CD14-positive monocyte (primary cell): ENCODE data around the gene THAP7. TPM values are rescaled to one million over a fixed set of nuclear protein-coding genes. Genes with fewer than 3 reads are reported as not detected.

ENCODE experiments used
- DNase-seq, 3 donors: peaks; one replicate each; pipeline ENCODE4 v3.0.0-alpha.2; 2011 to 2022
- H2AFZ ChIP-seq: 2 replicates; pipeline ENCODE4 v1.6.0; 2012; ENCODE audit warnings: mild to moderate bottlenecking, low read depth, low read length, inconsistent platforms; ENCODE audit not compliant: insufficient read depth, poor library complexity, severe bottlenecking
- H3K27ac ChIP-seq, 2 donors: 1 replicate in 1 of 2; 2 replicates in 1 of 2; pipeline ENCODE4 v1.5.1; 2012 to 2013; ENCODE audit warnings: low read length in 2 of 2, control low read depth in 1 of 2, inconsistent platforms in 1 of 2, low read depth in 1 of 2, mild to moderate bottlenecking in 1 of 2
- H3K27me3 ChIP-seq, 2 donors: one replicate each; pipeline versions ENCODE4 v1.6.0 to v1.6.1; 2011 to 2013; ENCODE audit warnings: low read length in 2 of 2; ENCODE audit not compliant: control insufficient read depth in 2 of 2, insufficient read depth in 2 of 2
- H3K36me3 ChIP-seq, 2 donors: replicated peaks in 1 of 2; 1 replicate in 1 of 2; 2 replicates in 1 of 2; pipeline versions ENCODE4 v1.5.1 to v1.6.1; 2012 to 2013; ENCODE audit warnings: low read length in 2 of 2, control low read depth in 1 of 2, inconsistent platforms in 1 of 2, mild to moderate bottlenecking in 1 of 2; ENCODE audit not compliant: insufficient read depth in 2 of 2, control insufficient read depth in 1 of 2
- H3K4me1 ChIP-seq, 2 donors: 1 replicate in 1 of 2; 2 replicates in 1 of 2; pipeline versions ENCODE4 v1.5.1 to v1.6.1; 2012 to 2013; ENCODE audit warnings: low read length in 2 of 2, control low read depth in 1 of 2, inconsistent platforms in 1 of 2, mild to moderate bottlenecking in 1 of 2, moderate library complexity in 1 of 2; ENCODE audit not compliant: insufficient read depth in 2 of 2, control insufficient read depth in 1 of 2
- H3K4me2 ChIP-seq: replicated peaks from 2 replicates; pipeline ENCODE3; 2012; ENCODE audit warnings: low read length, moderate library complexity, mild to moderate bottlenecking; ENCODE audit not compliant: poor library complexity, severe bottlenecking; ENCODE audit errors: extremely low read depth
- H3K4me3 ChIP-seq, 3 experiments: fragments of 200-600 bp in 1 of 3; sonication (generic) in 1 of 3; replicated peaks in 1 of 3; 1 replicate in 2 of 3; 2 replicates in 1 of 3; pipeline ENCODE4 v1.5.1; 2011 to 2013; ENCODE audit warnings: low read length in 3 of 3, mild to moderate bottlenecking in 3 of 3, control low read depth in 2 of 3, low read depth in 2 of 3, inconsistent platforms in 1 of 3, moderate library complexity in 1 of 3
- H3K79me2 ChIP-seq: 2 replicates; pipeline ENCODE4 v1.6.0; 2012; ENCODE audit warnings: mild to moderate bottlenecking, control low read depth, inconsistent platforms, low read length, moderate library complexity; ENCODE audit not compliant: insufficient read depth
- H3K9ac ChIP-seq: 2 replicates; pipeline ENCODE4 v1.6.0; 2017; ENCODE audit warnings: low read length, mild to moderate bottlenecking; ENCODE audit not compliant: insufficient read depth, poor library complexity, severe bottlenecking
- H3K9me3 ChIP-seq, 2 donors: replicated peaks in 1 of 2; 1 replicate in 1 of 2; 2 replicates in 1 of 2; pipeline versions ENCODE4 v1.5.1 to v1.6.1; 2012 to 2013; ENCODE audit warnings: low read length in 2 of 2, control low read depth in 1 of 2; ENCODE audit not compliant: control insufficient read depth in 1 of 2, insufficient read depth in 1 of 2
- H4K20me1 ChIP-seq: 2 replicates; pipeline ENCODE4 v1.6.0; 2012; ENCODE audit warnings: mild to moderate bottlenecking, low read length, control low read depth, moderate library complexity; ENCODE audit not compliant: insufficient read depth
- H3K27ac Mint-ChIP-seq, 7 donors: one replicate each; pipeline ENCODE4 v1.8.0; 2020; ENCODE audit warnings: mild to moderate bottlenecking in 7 of 7, mixed read lengths in 7 of 7, moderate library complexity in 6 of 7, inconsistent platforms in 2 of 7
- H3K27me3 Mint-ChIP-seq, 3 donors: one replicate each; pipeline ENCODE4 v1.8.0; 2021 to 2022; ENCODE audit warnings: low read depth in 3 of 3, mild to moderate bottlenecking in 3 of 3, mixed read lengths in 3 of 3, moderate library complexity in 3 of 3, inconsistent platforms in 1 of 3
- H3K36me3 Mint-ChIP-seq, 2 donors: one replicate each; pipeline ENCODE4 v1.8.0; 2020; ENCODE audit warnings: mixed read lengths in 2 of 2, inconsistent platforms in 1 of 2, mild to moderate bottlenecking in 1 of 2
- H3K4me1 Mint-ChIP-seq: one replicate; pipeline ENCODE4 v1.8.0; 2020; ENCODE audit warnings: mild to moderate bottlenecking, mixed read lengths
- H3K4me3 Mint-ChIP-seq, 2 donors: one replicate each; pipeline ENCODE4 v1.8.0; 2020; ENCODE audit warnings: mild to moderate bottlenecking in 2 of 2, mixed read lengths in 2 of 2, moderate library complexity in 1 of 2
- H3K9me3 Mint-ChIP-seq, 7 donors: one replicate each; pipeline ENCODE4 v1.8.0; 2020 to 2022; ENCODE audit warnings: mixed read lengths in 7 of 7, mild to moderate bottlenecking in 6 of 7, moderate library complexity in 6 of 7, inconsistent platforms in 2 of 7
- WGBS: methylation state at CpG from one replicate; pipeline ENCODE4 v1.1.5; 2013; ENCODE audit warnings: missing lambda C conversion rate; ENCODE audit not compliant: insufficient coverage; 5-methylcytosine and 5-hydroxymethylcytosine counted together
- intact Hi-C, 2 donors: fragments of 100-400 bp; cut with micrococcal nuclease; formaldehyde crosslinking; loops; one replicate each; pipeline versions ENCODE4 v1.15.0 to v1.15.1; 2023
- polyA plus RNA-seq, 3 donors: library from polyadenylated mRNA; depleted of rRNA in 1 of 3; unstranded in 2 of 3; stranded (reverse) in 1 of 3; fragments of 300-500 nt in 2 of 3; fragments of >200 nt in 1 of 3; fragmentation: Illumina TruSeq in 2 of 3; gene quantifications; 1 replicate in 2 of 3; 2 replicates in 1 of 3; pipeline ENCODE4 v1.2.3, GENCODE V29; 2012 to 2021
- TF ChIP-seq, protein P1 (sequence below): fragments of 200-600 bp; IDR thresholded peaks from one replicate; pipeline ENCODE4 v1.8.0; 2022; ENCODE audit warnings: antibody characterized with exemption, mild to moderate bottlenecking

The THAP7 gene
- polyA plus RNA-seq, 3 donors: 18.4 to 22.9 (median 19.8) TPM

DNA sequence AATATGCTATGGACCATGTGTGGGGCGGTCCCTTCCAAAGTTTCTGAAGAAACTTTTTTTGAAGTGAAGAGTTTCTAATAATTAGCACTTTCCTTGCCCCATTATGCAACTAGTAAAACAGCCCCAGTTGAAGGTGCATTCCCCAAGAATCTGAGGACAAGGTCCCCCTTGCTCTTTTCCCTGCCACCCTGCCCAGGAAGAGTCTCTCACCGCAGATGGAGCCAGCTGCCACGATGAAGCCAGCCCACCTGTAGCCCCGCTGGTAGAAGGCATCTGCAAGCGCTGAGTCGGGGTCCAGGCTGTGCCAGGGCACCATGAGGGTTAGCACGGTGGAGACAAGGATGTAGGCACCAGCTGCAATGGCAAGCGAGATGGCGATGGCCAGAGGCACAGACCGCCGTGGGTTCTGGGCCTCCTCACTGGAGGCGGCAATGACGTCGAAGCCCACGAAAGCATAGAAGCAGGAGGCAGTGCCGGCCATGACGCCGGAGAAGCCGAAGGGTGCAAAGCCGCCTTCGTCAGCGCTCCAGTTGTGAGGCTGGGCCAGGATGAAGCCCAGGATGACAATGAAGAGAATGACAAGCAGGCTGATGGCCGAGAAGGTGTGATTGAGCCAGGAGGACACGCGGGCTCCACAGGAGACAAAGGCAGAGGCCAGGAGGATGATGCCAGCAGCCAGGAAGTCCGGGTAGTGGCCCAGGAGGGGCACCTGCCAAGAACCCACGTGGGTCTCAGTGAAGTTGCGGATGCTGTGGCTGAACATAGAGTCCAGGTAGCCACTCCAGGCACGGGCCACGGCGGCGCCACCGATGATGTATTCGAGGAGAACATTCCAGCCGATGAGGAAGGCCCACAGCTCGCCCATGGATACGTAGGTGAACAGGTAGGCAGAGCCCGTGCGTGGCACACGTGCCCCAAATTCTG is 29.0 kb upstream of the THAP7 start:
- Histone ChIP-seq H3K27ac (no peak overlapping the region), H2AFZ (no peak overlapping the region), H3K79me2 (no peaks in the 10 kb centered on the region), H3K4me2 (no peak overlapping the region), H3K4me1 (no peaks in the 10 kb centered on the region), H3K9me3 (no peaks in the 10 kb centered on the region), H3K36me3 (no peaks in the 10 kb centered on the region), H3K4me3 (no peak overlapping the region), H3K9ac (no peak overlapping the region), H4K20me1 (no peaks in the 10 kb centered on the region), H3K27me3 (peaks cover 9 to 30% of the 10 kb centered on the region in 2 donors)
- no peak for DNase-seq
- Mint-ChIP-seq H3K27ac (peak overlapping the region in 1 of 7 donors; percentile 25), H3K36me3 (no peaks in the 10 kb centered on the region), H3K4me1 (no peaks in the 10 kb centered on the region), H3K27me3 (peaks cover 32 to 41% (median 40%) of the 10 kb centered on the region in 3 donors), H3K9me3 (peaks cover 0 to 5% (median 0%) of the 10 kb centered on the region in 7 donors), H3K4me3 (peak overlapping the region in 1 of 2 donors; percentile 35)
- TF ChIP-seq, protein P1, sequence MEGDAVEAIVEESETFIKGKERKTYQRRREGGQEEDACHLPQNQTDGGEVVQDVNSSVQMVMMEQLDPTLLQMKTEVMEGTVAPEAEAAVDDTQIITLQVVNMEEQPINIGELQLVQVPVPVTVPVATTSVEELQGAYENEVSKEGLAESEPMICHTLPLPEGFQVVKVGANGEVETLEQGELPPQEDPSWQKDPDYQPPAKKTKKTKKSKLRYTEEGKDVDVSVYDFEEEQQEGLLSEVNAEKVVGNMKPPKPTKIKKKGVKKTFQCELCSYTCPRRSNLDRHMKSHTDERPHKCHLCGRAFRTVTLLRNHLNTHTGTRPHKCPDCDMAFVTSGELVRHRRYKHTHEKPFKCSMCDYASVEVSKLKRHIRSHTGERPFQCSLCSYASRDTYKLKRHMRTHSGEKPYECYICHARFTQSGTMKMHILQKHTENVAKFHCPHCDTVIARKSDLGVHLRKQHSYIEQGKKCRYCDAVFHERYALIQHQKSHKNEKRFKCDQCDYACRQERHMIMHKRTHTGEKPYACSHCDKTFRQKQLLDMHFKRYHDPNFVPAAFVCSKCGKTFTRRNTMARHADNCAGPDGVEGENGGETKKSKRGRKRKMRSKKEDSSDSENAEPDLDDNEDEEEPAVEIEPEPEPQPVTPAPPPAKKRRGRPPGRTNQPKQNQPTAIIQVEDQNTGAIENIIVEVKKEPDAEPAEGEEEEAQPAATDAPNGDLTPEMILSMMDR: no peak
- 95% methylated on average over 38 of the region's 40 CpGs for WGBS
- intact Hi-C loops: no loop called here

DNA sequence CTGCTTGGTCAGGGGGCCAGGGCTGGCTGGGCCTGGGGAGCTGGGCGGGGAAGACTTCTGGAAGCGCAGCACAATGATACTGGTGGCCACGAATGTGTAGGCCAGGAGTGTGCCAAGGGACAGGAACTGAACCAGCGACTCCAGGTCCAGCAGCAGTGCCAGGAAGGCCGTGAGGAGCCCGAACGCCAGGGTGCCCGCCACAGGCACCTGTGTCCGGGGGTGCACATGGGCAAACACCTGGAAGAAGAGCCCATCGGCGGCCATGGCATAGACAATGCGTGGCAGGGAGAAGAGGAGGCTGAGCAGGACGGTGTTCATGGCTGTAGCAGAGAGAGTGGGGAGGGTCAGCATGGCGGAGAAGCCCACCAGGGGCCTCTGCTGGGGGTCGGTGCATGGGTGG is 28.1 kb upstream of the THAP7 start:
- H3K4me3 Mint-ChIP-seq: peak overlapping the region in 1 of 2 donors; percentile 36

More for the DNA sequence above, 28.1 kb upstream of the THAP7 start:
- Histone ChIP-seq H3K4me3 (no peak overlapping the region), H3K9ac (no peak overlapping the region), H3K27me3 (peaks cover 9 to 30% of the 10 kb centered on the region in 2 donors), H3K27ac (no peak overlapping the region), H3K9me3 (no peaks in the 10 kb centered on the region), H4K20me1 (no peaks in the 10 kb centered on the region), H3K4me2 (no peak overlapping the region), H3K4me1 (no peaks in the 10 kb centered on the region), H2AFZ (no peak overlapping the region), H3K36me3 (no peaks in the 10 kb centered on the region), H3K79me2 (no peaks in the 10 kb centered on the region)
- H3K36me3 Mint-ChIP-seq: no peaks in the 10 kb centered on the region
- H3K9me3 Mint-ChIP-seq: peaks cover 0 to 5% (median 0%) of the 10 kb centered on the region in 7 donors
- H3K27me3 Mint-ChIP-seq: peaks cover 32 to 39% (median 37%) of the 10 kb centered on the region in 3 donors
- WGBS: 96% methylated on average over 15 of the region's 15 CpGs
- DNase-seq: no peak
- TF ChIP-seq, protein P1: no peak
- no peaks in the 10 kb centered on the region for H3K4me1 Mint-ChIP-seq
- no peak overlapping the region for H3K27ac Mint-ChIP-seq
- intact Hi-C loops: no loop called here
